CD4-positive, alpha-beta T cell treated with Interleukin-15 for 1 hour (primary cell): Measurements from ENCODE around the gene G6PD.
A peak's percentile ranks its signal among the peaks of the same experiment; 100 is the strongest.

Source experiments
- DNase-seq: peaks from one replicate; pipeline ENCODE4 v3.0.0-alpha.2; 2020

The G6PD gene

DNA sequence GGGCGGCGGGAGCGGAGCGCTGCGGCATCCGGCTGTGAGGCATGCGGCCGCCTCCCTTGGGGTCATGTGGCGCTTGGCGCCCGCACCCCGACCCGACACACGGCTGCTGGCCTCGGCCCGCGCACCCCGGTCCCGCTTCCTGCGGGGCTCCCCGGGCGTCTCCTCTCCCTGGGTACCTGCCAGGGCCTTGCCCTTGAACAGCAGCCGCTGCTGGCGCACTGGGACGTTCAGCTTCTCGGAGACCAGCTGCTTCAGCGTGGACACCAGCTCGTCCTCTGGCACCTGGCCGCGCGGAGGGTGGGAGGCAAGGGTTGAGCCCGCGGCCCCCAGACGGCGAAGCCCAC, 60.6 kb downstream of the G6PD start:
- DNase-seq = no peak

DNA sequence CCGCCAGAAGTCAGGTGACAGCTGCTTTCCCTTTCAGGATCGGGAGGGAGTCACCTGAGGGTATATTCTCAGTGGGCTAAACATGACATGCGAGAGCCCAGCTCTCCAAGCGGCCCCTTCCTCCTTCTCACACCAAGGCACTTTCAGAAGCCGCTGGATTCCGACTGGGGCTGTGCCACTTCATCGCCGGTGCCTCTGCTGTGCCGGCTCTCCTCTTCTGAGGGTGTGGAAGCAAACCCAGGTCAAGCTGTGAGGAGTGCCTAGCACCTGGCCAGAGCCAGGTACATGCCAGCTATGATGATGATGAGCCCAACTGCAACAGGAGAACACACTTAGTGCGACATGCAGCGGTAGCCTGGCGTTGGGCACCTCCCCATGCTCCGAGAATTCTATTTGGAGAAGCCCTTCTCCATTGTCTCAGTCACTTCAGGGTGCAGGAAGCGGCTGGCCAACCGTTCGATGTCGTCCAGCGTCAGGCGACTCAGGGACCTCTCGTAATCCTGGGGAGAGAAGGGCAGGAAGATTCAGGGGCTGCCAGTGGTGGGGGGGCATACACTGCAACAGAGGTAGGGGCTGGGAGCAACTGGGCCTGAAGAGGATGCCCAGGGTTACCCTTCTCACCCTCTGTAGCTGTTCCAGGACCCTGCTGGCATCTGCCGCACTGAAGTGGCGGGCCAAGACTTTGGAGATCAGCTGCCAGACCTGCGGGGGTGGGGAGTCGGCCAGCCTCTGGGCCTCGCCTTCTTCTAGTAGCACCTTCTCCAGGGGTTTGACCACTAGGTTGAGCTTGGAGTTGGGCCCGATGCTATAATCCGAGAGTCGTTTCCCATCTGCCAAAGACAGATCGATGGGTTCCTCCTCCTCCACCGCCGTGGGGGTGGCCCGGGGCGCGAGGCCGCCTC, 61.2 kb downstream of the G6PD start:
- no peak for DNase-seq

DNA sequence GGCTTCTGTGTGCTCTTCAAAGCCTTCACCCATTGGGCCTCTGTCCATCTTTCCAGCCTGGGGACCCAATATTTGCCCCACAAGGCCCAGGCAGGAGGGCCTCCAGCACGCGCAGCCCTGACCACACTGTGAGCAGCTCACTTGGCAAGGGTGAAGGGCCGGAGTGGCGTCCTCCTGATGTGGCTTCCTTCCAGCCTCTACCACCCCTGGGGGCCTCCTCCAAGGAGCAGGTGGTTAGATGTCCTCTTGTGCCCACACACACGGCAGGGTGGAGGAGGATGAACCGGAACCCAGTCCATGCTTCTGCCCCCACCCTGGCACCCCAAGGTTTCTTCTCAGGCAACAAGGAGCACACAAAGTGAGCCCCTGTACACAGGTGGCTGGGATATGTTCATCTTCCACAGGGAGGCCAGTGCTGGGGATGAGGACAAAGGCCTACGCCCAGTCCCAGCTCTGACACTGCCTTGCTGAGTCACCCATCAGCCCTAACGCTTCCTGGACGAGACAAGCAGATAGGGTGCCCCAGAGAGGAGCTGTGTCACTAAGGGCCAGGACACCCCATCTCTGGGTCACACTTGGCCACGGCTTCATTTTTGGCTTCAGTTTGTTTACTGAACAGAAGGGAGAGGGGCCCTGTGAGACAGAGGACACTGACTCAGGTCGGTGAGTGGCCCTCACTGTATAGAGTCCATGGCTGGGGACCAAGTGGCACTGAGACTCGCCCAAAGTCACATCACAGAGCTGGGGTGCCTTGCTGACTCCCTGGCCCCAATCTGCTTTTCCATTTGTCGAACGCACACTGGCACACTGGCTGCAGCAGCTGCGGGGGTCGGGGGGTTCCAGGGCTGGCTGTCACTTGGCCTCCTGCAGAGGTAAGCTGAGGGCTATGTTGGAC, 62.1 kb downstream of the G6PD start:
- DNase-seq = peak; percentile 46

DNA sequence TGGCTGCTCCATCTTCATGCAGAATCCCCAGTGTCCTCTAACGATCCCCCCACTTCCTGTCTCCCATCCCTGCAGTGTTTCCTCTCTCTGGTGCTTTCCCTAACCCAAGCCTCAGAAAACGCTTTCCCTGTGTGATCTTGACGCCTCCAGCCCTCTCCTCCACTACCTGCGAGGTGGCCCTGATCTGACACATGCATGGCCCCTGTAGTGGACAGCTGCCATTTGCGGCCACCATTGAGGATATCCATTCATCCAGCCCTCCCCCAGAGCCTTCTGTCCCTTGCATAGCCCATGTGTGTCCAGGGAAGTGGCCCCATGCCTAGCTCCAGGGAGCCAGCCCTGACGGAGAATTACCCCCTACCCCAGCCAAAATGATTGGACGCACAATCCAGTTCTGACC, 63.3 kb downstream of the G6PD start:
- DNase-seq = no peak

DNA sequence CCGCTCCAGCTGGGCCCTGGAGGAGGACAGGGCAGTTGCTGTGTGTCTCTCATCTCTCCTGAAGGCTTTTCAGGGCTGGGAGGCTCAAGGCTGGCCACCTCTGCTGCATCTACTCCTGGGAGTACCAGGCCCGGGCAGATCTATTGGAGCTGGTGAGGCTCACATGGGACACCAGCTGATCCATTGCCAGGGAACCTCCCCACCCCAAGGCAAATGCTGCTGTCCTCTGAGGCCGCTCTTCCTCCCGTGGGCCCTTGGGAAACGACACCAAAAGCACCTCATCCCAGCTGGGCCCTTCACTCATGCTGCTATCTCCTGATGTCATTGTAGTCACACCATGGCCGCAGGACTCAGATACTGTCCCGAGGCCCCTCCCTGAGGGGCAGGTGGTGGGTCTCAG, 63.9 kb downstream of the G6PD start:
- DNase-seq = no peak

DNA sequence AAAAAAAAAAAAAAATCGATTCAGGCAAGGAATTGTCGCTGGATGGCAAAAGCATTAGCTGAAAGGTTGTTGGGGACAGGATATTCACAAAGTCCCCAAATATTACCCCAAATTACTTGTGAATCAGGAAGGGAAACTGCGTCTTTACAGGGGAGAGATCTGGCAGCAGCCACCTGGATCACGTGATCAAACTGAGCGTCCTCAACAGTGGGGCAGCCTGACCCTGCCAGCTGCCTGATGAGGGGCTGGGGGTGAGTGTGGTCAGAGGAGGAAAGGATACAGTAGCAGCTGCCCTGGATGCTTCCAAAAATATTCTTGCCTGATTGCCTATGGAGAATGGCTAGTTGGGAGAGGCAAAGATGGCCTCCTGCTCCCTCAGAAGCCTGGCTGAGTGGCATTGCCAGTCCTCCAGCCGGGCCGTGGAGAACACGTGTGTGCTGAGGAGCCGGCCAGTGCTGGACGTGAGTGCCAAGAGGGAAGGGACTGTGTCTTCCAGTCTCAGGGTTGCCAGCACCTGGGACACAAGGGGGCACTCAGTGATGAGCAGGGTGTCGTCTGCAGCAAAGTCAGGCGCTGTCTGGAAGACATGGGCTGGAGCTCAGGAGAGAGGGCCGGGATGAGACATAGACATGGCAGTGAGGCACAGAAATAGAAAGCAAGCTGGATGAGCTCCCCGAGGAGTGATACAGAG, 64.6 kb downstream of the G6PD start:
- no peak for DNase-seq
